PFSK-1 (cell line): Measurements from ENCODE around the gene C19orf73.

Experiments used
- POLR2AphosphoS5 ChIP-seq: IDR thresholded peaks from 2 replicates; pipeline ENCODE4 v1.6.1; 2012; ENCODE audit warnings: low read depth, mild to moderate bottlenecking, control low read depth, low read length, moderate library complexity
- TAF1 ChIP-seq: IDR thresholded peaks from 2 replicates; pipeline ENCODE4 v1.6.1; 2012; ENCODE audit warnings: low read length, control low read depth, borderline replicate concordance; ENCODE audit not compliant: insufficient read depth

DNA sequence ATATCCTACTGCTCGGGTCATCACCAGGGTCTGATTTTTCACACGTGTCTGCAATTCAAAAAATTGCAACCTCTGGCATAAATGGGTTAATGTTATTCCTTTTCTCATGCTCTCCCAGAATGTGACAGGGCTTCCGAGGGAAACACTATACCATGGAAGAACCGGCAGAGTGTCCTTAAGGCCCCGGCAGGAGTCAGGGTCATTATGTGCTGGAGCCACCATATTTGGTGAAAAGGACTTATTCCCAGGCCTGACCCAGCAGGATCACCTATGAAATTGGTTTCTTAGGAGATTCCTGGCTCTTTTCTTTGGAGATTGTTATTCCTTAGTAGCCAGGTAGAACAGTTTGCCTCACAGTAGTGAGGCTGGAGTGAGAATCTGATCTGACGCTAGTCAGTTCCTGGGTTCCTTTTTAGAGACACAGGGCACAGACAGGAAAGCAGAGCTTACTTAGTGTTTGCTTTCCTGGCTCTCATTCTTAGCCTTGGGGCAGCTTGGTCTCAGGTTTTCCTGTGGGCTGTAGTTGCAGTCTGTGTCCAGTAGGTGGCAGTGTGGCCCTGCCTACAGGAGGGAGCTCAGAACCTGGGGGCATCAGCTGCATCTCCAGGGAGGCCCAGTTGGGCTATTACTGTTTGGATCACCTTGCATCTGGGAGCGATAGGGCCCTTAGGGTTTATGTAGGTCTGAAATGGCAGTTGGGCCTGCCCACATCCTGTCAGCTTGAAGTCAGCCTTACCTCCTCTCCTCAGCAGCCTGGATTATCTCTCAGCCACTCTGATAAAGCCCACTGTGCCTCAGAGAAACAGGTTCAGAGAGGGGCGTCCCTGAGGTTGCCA, 21.3 kb downstream of the C19orf73 start:
- TF ChIP-seq POLR2AphosphoS5 (peak; percentile 41; the same call in 1 of the 2 replicates), TAF1 (no peak)
